SW480 (cell line): ENCODE measurements around the gene KRTAP19-5.
A peak's percentile ranks its signal among the peaks of the same experiment; 100 is the strongest.

Experiments
- DNase-seq: peaks from one replicate; pipeline ENCODE4 v3.0.0-alpha.2; 2016; ENCODE audit warnings: low spot score

KRTAP19-5 gene

GRCh38 chr21:30502041-30502440, at the start of gene KRTAP19-5:
Gene KRTAP19-5 (minus strand): TSS chr21:30502141. CDS start chr21:30502090, 51 bp downstream.
- peak; percentile 33 for DNase-seq

- no peak for DNase-seq
Observed at GRCh38 chr21:30541764-30542163, 39.8 kb upstream of the KRTAP19-5 start, which contains the start of gene KRTAP19-6. Gene KRTAP19-6 (minus strand): TSS chr21:30541864. CDS start chr21:30541833, 31 bp downstream.

- DNase-seq: no peak
Observed at GRCh38 chr21:30518876-30519275, 16.9 kb upstream of the KRTAP19-5 start.

GRCh38 chr21:30515681-30516080, 13.7 kb upstream of the KRTAP19-5 start:
- DNase-seq: no peak

- DNase-seq: peak; percentile 27
Observed at GRCh38 chr21:30505621-30506205, 3.8 kb upstream of the KRTAP19-5 start.

GRCh38 chr21:30497065-30497464, 4.9 kb downstream of the KRTAP19-5 start, which contains the start of gene KRTAP19-4:
Gene KRTAP19-4 (minus strand): TSS chr21:30497165. CDS start chr21:30497110, 55 bp downstream.
- DNase-seq: no peak

- no peak for DNase-seq
Observed at GRCh38 chr21:30491963-30492428, 9.9 kb downstream of the KRTAP19-5 start, which contains the start of gene KRTAP19-3. Gene KRTAP19-3 (minus strand): TSS chr21:30492013. CDS start chr21:30491957, 56 bp downstream.

DNA sequence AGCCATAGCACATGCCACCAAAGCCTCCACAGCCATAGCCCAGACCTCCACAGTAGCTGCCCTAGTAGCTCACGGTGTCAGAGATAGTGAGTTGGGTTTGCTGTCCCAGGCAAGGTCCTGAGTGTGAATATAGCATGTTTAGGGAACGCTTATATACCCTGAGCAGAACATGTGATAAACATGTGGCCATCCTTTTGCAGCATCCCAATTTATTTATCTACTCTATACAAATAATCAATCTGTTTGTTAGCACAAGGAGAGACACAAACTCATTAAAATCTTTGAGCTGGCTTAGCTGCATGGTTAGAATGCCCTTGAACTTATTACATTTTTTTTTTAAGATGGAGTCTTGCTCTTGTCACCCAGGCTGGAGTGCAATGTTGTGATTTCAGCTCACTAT, 14.6 kb downstream of the KRTAP19-5 start, which contains the start of gene KRTAP19-2:
TSS of gene KRTAP19-2 (minus strand) at position 101 of the 400 bp plus-strand sequence. CDS start at position 13, 88 bp downstream.
- DNase-seq: no peak

DNA sequence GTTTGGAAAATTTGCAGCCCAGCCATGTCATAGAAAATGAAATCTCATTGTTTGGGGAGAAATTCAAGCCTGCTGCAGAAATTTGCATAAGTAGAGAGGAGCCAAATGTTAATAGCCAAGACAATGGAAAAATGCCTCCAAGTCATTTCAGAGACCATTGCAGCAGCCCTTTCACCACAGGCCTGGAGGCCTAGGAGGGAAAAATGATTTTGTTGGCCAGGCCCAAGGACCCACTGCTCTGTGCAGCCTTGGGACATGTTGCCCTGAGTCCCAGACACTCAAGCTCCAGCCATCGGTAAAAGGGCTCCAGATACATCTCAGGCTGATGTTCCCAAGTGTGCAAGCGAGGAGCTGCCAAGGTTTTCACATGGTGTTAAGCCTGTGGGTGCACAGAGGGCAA, 15.8 kb downstream of the KRTAP19-5 start:
- no peak for DNase-seq

DNA sequence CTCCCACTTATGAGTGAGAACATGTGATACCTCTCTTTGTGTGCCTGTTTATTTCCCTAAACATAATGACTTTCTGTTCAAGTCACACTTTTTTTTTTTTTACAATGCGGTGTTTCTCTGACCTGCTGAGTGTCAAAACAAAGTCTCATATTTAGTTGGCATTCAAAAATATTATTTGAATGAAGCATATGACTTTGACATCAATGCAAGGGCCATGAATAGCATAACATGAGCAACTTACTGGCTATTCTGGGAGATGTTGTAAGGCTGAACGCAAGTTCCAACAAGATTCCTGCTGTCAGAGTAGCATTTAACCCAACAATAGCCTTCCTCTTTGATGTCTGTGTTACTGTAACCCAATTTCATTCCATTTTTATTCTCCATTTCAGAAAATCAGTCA, 19.8 kb downstream of the KRTAP19-5 start:
- DNase-seq: no peak

DNA sequence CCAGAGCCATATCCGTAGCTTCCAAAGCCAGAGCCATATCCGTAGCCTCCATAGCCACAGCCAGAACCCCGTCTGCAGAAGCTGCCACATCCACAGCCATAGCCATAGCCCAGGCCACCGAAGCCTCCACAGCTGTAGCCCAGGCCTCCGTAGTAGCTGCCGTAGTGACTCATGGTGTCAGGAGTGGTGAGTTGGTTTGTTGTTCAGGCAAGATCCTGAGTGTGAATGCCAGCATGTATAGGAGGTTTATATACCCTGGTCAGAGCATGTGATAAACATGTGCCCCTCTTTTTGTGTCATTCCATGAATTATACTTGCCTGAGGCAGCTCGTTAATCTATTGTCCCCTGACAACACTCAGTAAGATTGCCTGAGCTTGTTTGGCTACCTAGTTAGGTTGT, 21.8 kb downstream of the KRTAP19-5 start, which contains the start of gene KRTAP19-1:
TSS of gene KRTAP19-1 (minus strand) at position 223 of the 400 bp plus-strand sequence. CDS start at position 173, 50 bp downstream.
- no peak for DNase-seq

DNA sequence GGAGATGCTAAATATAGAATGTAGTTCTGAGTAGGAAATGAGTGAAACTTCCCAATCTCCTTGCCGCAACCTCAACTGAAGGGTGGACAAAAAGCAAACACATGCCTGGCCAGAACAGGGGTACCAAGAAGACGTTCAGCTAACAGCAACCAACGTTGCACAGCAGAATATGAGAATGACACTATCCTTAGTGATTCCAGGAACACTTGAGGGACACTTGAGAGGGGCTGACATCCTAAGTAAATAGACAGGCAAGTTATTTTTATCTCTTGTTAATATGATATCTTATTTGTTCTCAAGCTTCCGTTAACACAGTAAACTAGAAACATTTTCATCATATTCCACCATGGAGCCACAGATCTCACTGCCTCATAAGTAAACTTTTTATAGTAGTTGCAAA, 22.7 kb downstream of the KRTAP19-5 start:
- DNase-seq: no peak

- no peak for DNase-seq
Observed at GRCh38 chr21:30478004-30478403, 23.9 kb downstream of the KRTAP19-5 start.

GRCh38 chr21:30468900-30469714, 32.8 kb downstream of the KRTAP19-5 start:
- no peak for DNase-seq

- DNase-seq: peak; percentile 37
Observed at GRCh38 chr21:30463713-30464112, 38.2 kb downstream of the KRTAP19-5 start.
